Esophagus squamous epithelium (tissue), 4 donors: ENCODE measurements around the gene CEP63.

ENCODE experiments used
- CTCF ChIP-seq, 6 experiments: fragments of 450-650 bp in 4 of 6; fragments of 200-600 bp in 2 of 6; sonication (generic) in 2 of 6; IDR thresholded peaks; one replicate each; pipeline ENCODE4 v1.5.1; 2016 to 2019; ENCODE audit warnings: antibody characterized with exemption in 6 of 6, mild to moderate bottlenecking in 4 of 6, moderate library complexity in 4 of 6
- POLR2A ChIP-seq, 4 donors: fragments of 450-650 bp; IDR thresholded peaks; one replicate each; pipeline ENCODE4 v1.6.1; 2017; ENCODE audit warnings: antibody characterized with exemption in 4 of 4, mild to moderate bottlenecking in 4 of 4, moderate library complexity in 3 of 4

- no peak for TF ChIP-seq POLR2A (IDR thresholded peaks at IDR 0.05)
- peak; percentile 66 to 95 (median 88) for TF ChIP-seq CTCF (IDR thresholded peaks at IDR 0.05)
Measured at GRCh38 chr3:134600685-134601463, 115.0 kb downstream of the CEP63 start.
